ENCODE data around the gene CYP27C1. TPM values are rescaled to one million over a fixed set of nuclear protein-coding genes. Genes with fewer than 3 reads are reported as not detected.
"Not testable (repeated sequence)": the region's sequence is repeated elsewhere in the genome, so short reads cannot be mapped to it uniquely, and the experiment has no call there.

Gene CYP27C1
- total RNA-seq, 1 experiment from 2014 or later: 1.5 TPM

DNA sequence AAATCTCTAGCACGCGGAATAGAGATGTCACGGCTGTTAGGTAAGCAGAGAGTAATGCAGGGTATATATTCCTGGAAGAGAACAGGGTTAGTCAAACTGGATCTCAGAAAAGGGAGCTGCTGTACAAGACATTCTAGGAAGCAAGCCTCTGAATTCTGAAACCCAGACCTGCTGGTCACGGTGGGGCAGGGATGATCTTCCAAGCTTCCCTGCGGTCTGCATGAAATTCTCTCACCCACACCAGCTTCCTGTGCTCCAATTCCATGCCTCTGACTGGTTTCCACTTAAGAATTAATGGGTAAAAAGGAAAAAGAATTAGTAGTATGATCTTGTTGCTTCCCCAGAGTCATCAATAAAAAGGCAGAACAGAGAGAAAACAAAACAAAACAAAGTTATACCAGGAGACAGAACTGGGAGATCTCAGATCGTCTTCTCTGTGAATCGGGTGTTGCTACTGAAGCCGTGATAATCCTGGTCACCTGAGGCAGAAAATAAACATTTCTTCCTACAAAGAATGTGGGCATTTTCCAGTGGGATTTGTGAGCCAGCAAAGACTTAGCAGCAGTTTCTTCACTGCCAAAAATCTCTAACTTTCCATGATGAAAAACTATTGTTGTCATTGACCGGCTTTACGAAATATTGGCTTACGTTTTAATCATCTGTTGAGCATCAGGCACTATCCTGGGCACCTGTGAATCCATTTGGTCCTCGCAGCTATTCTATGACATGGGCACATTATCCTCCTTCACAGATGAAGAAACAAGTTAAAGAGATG, 5.3 kb upstream of the CYP27C1 start:
- peak; percentile 87 for DNase-seq (ENCODE audit: low read depth)

DNA sequence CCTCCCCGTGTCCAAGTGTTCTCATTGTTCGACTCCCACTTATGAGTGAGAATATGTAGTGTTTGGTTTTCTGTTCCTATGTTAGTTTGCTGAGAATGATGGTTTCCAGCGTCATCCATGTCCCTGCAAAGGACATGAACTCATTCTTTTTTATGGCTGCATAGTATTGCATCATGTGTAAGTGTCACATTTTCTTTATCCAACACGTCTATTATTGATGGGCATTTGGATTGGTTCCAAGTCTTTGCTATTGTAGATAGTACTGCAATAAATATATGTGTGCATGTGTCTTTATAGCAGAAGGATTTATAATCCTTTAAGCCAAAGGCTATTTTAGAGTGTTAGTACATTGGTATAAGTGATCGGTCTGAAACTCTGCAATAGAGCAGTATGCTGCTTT, 4.0 kb upstream of the CYP27C1 start:
- not testable (repeated sequence) for DNase-seq (ENCODE audit: low read depth)

DNA sequence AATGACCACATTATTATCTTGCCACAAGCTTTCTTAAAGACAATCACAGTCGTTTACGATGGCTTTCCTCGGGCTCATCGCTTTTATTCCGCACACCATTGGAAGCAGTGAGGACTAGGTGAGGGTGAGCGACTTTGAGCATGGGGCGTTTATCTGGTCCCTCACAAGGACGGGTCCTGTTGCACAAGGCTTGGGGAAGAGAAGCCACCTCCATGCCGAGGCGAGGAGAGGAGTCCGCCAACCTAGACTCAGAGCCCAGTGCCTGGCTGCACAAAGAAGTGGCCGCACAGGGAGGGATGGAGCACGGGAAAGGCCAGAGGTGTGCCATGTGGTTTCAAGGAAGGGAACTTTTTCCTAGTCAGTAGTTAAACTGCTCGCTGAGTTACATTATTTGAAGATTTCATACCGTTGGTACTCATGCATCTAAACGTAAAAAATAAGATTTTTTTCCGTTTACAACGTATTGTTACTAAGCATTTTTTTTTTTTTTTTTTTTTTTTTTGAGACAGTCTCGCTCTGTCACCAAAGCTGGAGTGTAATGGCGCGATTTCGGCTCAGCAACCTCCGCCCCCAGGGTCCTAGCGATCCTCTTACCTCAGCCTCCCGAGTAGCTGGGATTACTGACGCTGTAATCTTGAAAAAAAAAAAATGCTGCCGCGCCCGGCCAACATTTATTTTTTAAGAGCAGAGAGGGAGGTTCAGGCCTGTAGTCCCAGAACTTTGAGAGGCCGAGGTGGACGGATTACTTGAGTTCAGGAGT, 849 bp upstream of the CYP27C1 start:
- no peak for DNase-seq (ENCODE audit: low read depth)

DNA sequence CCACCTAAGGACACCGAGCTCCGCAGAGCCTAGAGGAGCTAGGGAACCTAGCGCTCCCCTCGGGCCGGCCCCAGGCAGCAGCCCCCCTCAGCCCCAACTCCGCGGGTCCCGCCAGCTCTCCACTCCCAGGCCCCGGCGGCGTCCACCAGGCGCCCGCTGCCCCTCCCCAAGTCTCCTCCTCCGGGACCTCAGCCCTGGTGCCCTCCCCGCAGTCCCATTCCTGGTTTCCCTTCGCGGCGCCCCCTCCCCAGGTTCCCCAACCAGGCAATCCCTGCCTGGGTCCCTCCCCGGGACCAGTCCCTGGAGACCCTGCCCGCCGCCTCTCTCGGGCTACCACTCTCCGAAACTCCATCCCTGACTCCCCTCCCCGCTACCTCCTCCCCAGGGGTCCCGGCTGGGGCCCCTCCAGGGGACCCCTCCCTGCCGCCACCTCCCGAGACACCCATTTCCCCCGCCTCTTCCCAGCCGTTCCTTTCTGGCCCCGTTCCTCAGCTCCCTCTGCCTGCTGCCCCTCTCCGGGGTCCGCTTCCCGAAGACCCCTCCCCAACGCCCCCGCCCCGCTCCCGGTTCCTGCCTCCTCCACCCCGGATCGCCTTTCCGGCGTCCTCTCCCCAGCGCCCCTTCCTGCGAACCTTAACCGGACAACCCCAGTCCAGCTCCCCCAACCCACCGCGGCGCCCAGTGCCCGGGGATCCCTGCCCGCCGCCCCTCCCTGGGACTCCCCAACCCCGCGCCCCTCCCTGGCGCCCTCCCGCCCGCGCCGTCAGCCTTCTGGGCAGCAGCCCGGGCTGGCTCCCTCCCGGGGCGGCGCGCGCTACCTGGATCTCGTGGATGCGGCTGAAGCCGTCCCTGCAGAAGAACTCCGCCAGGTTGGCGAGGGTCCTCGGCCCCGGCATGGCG, 678 bp downstream of the CYP27C1 start:
- DNase-seq (ENCODE audit: low read depth): no peak

DNA sequence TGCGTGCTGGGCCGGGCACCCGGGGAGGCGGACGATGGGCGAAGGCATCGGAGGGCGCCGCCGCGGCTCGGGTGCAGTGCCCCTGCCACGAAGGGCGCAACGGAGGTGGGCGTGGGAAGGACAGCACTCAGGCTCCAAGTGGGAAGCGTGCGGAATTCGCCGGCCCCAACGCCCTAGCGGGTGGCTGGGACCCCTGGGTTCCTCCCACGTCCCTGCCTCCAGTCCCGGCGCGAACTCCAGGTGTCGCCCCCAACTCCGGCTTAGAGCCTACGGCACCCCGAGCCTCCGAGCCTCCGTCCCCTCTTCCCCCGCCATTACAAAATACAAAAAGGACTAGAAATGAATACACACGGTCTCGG, 1.3 kb downstream of the CYP27C1 start:
- no peak for DNase-seq (ENCODE audit: low read depth)

DNA sequence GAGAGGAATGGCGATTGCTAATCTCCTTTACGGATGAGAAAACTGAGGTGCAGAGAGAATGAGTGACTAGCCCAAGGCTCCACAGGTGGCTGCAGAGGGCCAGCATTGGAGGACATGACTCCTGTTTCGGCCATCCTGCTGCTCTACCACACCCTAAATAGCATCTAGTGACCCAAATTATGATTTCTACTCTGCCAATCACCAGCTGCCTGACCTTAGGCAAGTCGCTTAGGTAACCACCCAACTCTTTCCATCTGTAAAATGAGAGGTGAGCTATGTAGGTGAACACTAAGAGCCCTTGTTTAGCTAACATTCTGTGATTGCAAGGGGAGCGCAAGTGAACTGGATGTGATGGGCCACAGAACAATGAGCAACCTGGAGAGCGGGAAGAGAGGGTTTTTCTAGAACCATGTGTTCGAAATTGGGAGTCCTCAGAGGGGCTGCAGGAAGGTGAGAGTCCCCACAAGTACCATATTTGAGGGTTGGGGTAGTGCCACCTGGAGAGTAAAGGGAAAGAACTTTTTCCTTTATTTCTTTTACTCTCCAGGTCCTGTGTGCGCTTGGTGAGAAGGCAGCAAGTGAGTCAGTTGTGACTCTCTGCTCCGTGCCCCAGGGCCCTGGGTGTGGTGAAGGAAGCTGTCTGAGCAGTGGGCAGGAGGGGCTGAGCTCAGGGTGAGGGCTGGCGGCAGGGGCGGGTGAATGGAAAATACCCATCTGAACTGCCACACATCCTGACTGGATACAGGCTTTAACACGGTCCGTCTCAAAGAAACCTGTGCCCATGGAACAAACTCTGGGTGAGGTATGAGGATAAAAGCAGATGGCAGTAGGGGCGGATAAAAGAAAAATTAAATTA, 2.4 kb downstream of the CYP27C1 start:
- peak; percentile 97 for DNase-seq (ENCODE audit: low read depth)

DNA sequence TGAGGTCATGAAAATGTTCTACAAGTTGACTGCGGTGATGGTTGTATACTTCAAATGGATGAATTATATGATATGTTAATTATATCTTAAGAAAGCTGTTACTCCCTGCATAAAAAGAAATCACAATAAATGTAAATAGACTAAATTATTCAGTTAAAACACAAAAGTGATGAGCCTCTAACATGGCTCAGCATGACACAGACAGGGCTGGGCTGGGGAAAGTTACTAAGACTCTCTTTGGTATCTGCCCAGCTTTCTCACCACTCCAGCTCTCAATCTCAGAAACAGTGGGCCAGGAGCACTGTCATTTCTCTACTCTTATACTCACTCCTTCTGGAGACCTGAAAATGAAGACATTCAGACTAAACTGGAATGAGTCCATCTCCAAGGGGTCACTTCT, 3.5 kb downstream of the CYP27C1 start:
- no peak for DNase-seq (ENCODE audit: low read depth)

DNA sequence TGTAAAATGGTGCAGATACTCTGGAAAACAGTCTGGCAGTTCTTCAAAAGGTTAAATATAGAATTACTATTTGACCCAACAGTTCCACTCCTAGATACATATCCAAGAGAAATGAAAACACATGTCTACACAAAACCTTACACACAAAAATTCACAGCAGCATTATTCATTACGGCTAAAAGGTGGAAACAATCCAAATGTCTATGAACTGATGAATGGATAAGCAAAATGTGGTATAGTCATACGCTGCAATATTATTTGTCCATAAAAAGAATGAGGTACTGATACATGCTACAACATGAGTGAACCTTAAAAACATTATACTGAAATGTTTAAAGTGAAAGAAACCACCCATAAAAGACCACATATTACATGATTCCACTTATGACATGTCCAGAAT, 4.0 kb downstream of the CYP27C1 start:
- DNase-seq (ENCODE audit: low read depth): no peak

DNA sequence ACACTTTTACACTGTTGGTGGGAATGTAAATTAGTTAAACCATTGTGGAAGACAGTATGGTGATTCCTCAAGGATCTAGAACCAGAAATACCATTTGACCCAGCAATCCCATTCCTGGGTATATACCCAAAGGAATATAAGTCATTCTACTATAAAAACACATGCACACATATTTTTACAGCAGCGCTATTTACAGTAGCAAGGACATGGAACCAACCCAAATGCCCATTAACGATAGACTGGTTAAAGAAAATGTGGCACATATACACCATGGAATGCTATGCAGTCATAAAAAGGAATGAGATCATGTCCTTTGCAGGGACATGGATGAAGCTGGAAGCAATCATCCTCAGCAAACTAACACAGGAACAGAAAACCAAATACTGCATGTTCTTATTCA, 5.9 kb downstream of the CYP27C1 start:
- not testable (repeated sequence) for DNase-seq (ENCODE audit: low read depth)

DNA sequence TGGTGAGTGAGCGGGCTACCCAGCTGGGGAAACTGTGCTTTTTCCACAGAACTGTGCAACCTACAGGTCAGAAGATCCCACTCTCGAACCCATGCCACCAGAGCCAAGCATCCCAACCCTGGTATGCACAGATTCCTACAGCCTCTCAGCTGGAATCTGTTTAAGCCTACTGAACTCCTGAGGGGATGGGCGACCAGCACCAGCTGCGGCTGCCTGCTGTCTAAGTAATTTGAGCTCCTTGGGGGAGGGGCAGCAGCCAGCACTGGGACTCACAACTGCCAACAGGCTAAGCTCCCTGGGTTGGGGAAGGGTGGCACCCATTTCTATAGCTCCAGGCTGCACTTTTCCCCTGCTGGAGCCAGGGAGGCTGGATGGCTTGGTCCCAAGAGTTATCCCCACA, 11.8 kb downstream of the CYP27C1 start:
- peak; percentile 70 for DNase-seq (ENCODE audit: low read depth)

DNA sequence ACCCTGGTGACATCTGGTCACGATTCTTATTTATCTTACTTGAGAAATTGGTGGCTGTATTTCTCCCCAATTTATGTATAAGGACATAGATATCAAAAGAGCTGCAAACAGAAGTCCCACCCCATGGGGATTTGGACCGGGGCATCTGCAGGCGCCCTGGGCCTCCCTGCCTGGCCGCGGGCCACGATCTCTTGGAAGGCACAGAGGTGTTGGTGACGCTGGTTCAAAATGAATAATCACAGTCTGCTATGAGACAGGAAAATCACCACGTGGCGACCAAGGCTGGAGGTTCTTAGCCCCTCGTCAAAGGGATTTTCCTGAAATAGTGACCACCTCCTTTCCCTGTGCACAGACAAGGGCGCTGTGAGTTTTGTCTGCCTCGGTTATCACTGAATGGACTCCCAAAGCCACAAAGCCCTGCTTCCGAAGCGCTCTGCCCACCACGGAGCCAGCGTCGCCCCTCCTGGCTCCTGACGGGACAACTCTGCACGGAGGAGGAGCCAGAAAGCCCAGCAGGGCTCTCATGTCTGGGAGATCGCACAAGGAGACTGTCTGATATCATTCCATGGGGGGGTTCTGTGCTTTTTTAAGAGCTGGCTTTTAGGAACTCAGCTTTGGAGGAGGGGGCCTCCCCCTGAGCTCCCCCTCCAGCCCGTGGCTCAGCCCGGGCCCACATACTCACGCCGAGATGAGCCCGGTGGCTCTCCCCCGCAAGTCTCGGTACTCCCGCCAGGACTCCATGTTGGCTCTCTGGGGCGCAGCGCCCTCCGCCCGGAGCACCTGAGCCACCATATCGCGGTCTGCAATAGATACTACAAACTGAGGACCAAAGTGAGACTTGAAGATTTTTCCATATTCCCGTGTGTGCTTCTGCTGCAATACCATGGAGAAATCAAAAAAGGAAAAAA, 14.6 kb downstream of the CYP27C1 start:
- DNase-seq (ENCODE audit: low read depth): no peak

DNA sequence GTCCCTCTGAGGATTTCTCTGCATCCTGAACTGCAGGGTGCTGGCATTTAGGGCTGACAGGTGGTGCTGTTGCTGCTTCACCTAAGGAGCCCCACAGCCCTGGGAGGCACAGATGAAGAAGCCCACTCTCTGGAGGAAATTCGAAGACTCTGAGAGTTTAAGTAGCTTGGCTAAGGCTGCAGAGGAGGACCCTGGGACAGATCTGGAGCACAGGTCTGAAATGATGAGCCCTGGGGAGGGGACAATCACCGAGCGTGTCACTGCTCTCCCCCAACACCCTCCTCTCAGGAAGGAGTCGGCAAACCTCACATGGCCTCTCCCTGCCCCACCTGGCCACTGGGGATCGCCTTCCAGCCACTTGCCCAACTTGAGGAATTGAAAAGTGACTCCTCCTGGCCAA, 18.6 kb downstream of the CYP27C1 start:
- no peak for DNase-seq (ENCODE audit: low read depth)

DNA sequence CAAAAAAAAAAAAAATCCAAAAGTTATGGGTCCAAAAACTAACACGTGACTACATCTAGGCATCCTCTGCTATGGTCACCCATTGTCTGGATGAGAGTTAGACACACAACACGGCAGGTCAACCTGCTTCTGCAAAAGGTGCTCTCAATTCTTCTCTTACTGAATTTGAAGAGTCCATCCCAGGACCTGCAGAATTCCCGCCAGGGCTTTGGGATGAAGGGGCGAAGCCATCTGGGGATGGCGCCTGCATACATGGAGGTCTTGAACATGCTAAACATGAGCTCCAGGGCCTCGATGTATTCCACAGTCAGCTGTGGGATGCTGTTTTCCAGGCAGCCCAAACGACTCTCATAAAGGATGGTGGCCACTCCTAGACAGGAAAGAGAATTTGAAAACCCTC, 19.1 kb downstream of the CYP27C1 start:
- no peak for DNase-seq (ENCODE audit: low read depth)

DNA sequence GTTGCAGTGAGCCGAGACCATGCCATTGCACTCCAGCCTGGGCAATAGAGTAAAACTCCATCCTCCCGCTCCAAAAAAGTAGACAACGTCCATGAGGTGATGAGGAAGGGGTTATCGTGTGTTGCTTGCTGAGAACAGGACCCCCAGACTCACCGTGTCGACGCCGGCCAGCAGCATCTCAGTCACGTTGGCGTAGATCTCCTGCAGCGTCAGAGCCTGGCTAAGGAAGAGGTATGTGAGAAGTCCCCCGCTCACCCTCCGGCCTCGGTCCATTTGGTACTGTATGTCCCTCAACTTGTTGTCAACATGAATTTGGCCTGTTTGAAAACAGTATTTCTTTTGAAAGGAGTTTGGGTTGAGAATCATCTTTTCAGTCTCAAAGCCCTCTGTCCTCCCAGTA, 20.9 kb downstream of the CYP27C1 start:
- no peak for DNase-seq (ENCODE audit: low read depth)

DNA sequence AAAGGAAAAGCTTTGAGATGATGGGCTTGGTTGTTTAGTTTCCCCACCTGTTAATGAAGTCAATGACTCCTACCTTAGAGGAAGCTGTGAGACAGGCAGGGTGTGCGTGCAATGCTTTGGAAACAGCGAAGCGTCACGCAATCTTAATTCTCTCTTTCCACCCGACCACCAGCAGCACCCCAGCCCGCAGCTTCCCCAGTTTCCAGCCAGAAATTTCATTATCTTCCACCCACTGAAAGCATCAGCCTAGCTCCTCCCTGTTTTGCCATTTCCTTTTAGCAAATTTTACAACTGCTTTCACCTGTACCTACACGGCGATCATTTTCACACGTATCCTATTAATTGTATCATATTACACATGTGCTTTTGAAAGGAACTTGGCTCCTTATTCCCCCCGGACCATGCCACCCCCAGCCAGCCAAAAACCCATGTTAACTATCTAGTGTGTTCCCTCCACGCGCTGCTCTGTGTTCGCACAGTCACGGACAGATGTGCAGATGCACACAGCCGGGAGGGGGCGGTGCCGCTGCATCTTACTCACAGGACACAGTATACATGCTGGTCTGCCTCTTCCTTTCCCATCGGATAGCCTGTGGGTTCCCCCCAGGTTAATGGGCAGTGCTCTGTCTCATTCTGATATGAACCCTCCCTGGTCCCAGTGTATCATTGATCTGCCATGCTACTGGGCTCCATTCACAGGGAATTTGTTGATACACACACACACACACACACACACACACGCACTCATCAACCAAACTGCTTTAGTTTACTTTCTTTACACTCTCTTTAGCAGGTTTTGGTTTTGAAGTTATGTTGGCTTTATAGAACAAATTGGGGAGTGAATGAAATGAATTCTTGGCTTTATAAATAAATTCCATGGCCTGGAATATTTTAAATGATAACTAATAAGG, 22.4 kb downstream of the CYP27C1 start:
- DNase-seq (ENCODE audit: low read depth): peak; percentile 65

DNA sequence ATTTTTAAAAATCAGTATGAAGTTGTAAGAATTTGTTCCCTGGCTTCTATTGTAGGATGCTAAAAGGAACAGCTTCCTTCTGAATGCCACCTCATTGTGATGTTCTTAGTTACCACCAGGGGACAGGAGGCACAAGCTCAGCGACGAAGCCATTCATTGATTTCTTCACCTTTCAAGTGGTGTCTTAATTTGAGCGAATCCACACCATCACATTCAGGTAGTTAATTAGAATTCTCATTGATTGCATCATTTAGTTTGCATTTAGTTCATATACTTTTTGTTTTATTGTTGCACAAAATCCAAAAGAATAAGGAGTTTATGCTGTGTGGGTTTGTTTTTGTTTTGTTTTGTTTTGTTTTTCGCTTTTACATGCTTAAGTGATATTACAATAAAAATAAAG, 23.1 kb downstream of the CYP27C1 start:
- no peak for DNase-seq (ENCODE audit: low read depth)

DNA sequence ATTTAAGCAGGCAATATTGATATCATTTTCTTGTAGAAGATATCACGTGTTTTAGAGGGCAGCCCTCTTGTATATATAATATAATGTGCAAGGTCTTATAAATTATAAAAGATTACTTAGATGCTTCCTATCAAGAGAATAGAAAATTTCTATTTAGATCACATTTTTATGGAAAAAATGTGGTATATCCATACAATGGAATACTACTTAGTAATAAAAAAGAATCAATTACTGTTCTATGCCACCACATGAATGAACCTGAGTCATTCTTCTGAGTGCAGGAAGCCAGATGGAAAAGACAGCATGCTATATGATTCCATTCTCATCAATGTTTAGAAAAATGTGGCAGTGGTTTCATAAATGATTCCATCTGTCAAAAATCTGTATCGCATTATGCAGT, 23.6 kb downstream of the CYP27C1 start:
- DNase-seq (ENCODE audit: low read depth): no peak

DNA sequence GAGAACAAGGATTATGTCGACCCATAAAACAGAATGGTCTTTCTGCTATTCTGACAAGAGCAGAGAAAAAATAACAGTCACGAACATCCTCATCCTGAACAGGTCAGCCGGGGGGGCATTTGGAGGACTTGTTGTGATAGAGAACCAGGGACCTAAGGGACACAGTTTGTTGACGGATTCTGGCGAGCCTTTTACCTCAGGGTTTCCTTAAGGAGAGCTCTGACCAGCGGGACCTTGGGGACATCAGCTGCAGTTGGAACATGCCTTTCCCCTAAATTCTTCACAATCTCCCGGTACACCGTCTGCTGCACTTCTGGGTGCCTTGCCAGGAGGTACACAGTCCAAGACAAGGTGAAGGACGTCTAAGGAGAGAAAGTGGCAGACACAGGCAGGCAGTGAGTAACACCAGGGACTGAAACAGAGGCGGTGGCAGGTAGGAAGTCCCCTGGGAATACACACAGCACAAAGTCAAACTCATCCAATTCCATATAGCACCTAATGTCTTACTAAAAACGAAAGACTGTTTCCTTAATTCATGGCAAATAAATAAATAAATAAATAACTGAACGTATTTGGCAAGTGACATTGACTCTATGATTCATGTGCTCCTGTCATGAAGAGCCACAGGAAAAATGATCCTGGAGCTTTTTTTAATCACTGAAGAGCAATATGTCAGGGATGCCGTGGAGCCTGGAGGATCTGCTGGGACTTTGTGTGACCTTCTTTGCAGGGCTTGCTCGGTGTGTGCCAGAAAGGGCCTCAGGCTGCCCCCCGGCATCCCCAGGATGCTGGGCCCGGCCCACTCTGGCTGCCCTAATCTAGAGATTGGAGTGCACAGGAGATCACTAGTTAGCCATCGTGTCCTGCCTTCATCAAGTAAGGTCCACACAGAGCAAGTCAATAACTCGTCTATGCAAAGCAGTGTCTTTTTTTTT, 24.7 kb downstream of the CYP27C1 start:
- no peak for DNase-seq (ENCODE audit: low read depth)

Measured in HT1080 (cell line).